MM.1S (cell line): ENCODE measurements around the gene OR8S1.

Source experiments
- CTCF ChIP-seq: fragments of 300-600 bp; sonication (generic); IDR thresholded peaks from 2 replicates; pipeline ENCODE4 v1.5.1; 2016; ENCODE audit warnings: antibody characterized with exemption, low read length, mixed read lengths
- EZH2 ChIP-seq: fragments of 300-600 bp; sonication (generic); optimal IDR thresholded peaks from 2 replicates; pipeline ENCODE3; 2017; ENCODE audit warnings: low read depth, mild to moderate bottlenecking, antibody characterized with exemption, low read length, mixed read lengths
- EZH2phosphoT487 ChIP-seq: fragments of 300-600 bp; sonication (generic); IDR thresholded peaks from 2 replicates; pipeline ENCODE4 v1.6.1; 2018; ENCODE audit warnings: antibody characterized with exemption, low read length

DNA sequence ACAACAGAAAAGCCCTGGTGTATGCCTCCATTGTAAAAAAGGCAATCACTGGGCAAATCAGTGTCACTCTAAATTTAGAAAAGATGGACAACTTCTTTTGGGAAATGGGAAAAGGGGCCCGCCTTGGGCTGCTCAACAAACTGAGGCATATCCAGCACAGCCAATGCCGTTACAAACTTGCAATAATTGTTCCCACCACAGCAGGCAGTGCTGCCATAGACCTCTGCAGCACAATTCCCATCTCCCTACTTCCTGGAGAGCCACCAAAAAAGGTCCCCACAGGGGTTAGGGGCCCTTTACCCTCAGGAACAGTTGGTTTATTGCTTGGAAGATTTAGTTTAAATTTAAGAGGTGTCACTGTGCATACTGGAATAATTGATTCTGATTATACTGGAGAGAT is 16.4 kb upstream of the OR8S1 start:
- TF ChIP-seq EZH2 (no peak), CTCF (no peak), EZH2phosphoT487 (no peak)
